Stimulated activated naive CD8-positive, alpha-beta T cell treated with anti-CD3 and anti-CD28 coated beads, Interleukin-15, amount 100 ng/mL, for 72 hours (primary cell): Measurements from ENCODE around the gene ENOX1.
A peak's percentile ranks its signal among the peaks of the same experiment; 100 is the strongest.

ENCODE experiments used
- ATAC-seq: fragments of 150-1000 bp; cut with Tn5 transposase; 2 replicates; pipeline ENCODE4 v1.10.0; 2021; ENCODE audit warnings: mild to moderate bottlenecking, moderate library complexity
- DNase-seq, 2 donors: peaks; one replicate each; pipeline ENCODE4 v3.0.0; 2021 to 2022
- H3K27ac Mint-ChIP-seq, 2 donors: one replicate each; pipeline ENCODE4 v1.8.0; 2022; ENCODE audit warnings: mild to moderate bottlenecking in 2 of 2, mixed read lengths in 2 of 2, moderate library complexity in 2 of 2
- H3K27me3 Mint-ChIP-seq: one replicate; pipeline ENCODE4 v1.8.0; 2022; ENCODE audit warnings: mixed read lengths
- H3K4me1 Mint-ChIP-seq: one replicate; pipeline ENCODE4 v1.8.0; 2022; ENCODE audit warnings: mild to moderate bottlenecking, mixed read lengths
- H3K4me3 Mint-ChIP-seq, 2 donors: one replicate each; pipeline ENCODE4 v1.8.0; 2022; ENCODE audit warnings: mild to moderate bottlenecking in 2 of 2, mixed read lengths in 2 of 2, moderate library complexity in 1 of 2
- H3K9me3 Mint-ChIP-seq, 2 donors: one replicate each; pipeline ENCODE4 v1.8.0; 2022; ENCODE audit warnings: mixed read lengths in 2 of 2

ENOX1 gene

DNA sequence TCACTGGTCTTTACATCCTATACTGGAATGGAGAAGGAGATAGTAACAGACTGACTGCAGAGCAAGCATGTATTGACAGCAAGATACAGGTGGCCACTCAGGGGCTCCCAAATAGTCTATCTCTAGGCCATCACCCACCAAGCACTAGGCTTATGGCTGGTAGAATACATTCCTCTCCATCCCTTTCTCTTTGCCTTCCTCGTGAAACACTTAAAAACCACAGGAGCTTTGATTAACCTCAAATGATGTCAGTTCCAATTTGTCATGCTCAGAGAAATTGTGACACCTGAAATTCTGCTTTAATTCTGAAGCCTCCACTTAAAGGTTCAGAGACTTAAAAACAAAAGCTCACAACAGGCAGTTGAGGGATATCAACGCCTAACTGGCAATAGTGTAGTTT, 17.2 kb downstream of the ENOX1 start:
- H3K27me3 Mint-ChIP-seq: peaks cover 29% of the 10 kb centered on the region

DNA sequence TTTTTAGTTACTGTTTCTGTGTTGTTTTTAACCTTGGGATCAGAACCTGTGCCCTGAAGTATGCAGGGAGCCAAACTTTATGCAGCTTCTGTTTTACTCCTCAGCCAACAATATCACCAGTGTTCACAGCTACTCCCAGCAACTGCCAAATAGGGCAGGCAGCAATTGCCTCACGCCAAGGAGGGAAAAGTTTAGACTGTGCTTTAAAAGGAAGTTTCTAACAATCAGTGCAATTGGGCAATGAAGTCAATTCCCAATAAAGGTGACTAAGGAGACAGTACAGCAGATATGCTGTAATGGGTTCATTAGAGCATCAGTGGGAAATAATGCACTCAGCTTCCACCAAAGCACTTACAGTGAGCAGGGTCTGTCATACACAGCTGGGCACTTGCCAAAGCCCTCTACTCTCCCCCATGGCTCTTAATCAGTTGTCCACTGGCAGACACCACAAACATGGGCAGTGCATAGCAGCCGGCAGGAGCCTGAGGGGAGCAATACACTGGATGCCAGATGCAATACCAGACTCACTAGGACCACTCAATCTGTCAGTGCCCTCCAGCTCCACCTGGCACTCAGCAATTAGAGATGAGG, 19.3 kb downstream of the ENOX1 start:
- H3K9me3 Mint-ChIP-seq: no peaks in the 10 kb centered on the region
- no peaks in the 10 kb centered on the region for H3K4me1 Mint-ChIP-seq
- peaks cover 12% of the 10 kb centered on the region for H3K27me3 Mint-ChIP-seq
- DNase-seq: no peak
- no peak overlapping the region for H3K27ac Mint-ChIP-seq
- no peak overlapping the region for H3K4me3 Mint-ChIP-seq
- ATAC-seq: no peak

More for the DNA sequence above, 17.2 kb downstream of the ENOX1 start:
- no peak overlapping the region for H3K27ac Mint-ChIP-seq
- ATAC-seq (no peak), DNase-seq (no peak)
- no peaks in the 10 kb centered on the region for H3K9me3 Mint-ChIP-seq
- no peak overlapping the region for H3K4me3 Mint-ChIP-seq
- H3K4me1 Mint-ChIP-seq: no peaks in the 10 kb centered on the region

DNA sequence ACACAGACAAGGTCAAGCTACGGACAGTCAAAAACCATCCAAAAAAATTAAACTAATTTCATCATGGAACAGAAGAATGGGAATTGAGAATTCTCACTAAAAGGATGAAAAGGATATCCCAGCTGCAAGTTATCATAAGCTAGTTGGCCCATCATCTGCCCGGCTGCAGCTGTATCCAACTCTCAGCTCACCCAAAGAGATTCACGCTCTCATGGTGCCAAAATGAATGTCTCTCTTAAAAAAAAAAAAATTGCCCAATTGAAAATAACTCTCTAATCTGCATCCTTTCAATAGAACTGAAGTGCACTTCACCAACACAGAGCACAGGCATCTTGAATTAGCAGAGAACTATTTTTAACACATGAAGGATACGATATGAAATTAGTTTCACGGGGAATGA, 20.0 kb downstream of the ENOX1 start:
- Mint-ChIP-seq H3K27ac (no peak overlapping the region), H3K4me3 (no peak overlapping the region), H3K4me1 (no peaks in the 10 kb centered on the region), H3K27me3 (peaks cover 12% of the 10 kb centered on the region), H3K9me3 (no peaks in the 10 kb centered on the region)
- no peak for ATAC-seq
- no peak for DNase-seq

- ATAC-seq: no peak
- H3K27ac Mint-ChIP-seq: no peak overlapping the region
- no peaks in the 10 kb centered on the region for H3K4me1 Mint-ChIP-seq
These were observed 22.4 kb downstream of the ENOX1 start for GRCh38 chr13:43764349-43764748.

GRCh38 chr13:43763143-43763759, 23.5 kb downstream of the ENOX1 start:
- DNase-seq: no peak
- ATAC-seq: no peak
- Mint-ChIP-seq H3K9me3 (no peaks in the 10 kb centered on the region), H3K27me3 (peaks cover 22% of the 10 kb centered on the region), H3K27ac (peak overlapping the region in 1 of 2 donors; percentile 10), H3K4me1 (no peaks in the 10 kb centered on the region), H3K4me3 (no peak overlapping the region)

More at GRCh38 chr13:43764349-43764748, 22.4 kb downstream of the ENOX1 start:
- peaks cover 22% of the 10 kb centered on the region for H3K27me3 Mint-ChIP-seq
- no peak overlapping the region for H3K4me3 Mint-ChIP-seq
- H3K9me3 Mint-ChIP-seq: no peaks in the 10 kb centered on the region
- DNase-seq: no peak

GRCh38 chr13:43761616-43762315, 25.0 kb downstream of the ENOX1 start:
- Mint-ChIP-seq H3K27me3 (peaks cover 17% of the 10 kb centered on the region), H3K4me1 (no peaks in the 10 kb centered on the region), H3K27ac (no peak overlapping the region), H3K9me3 (no peaks in the 10 kb centered on the region), H3K4me3 (no peak overlapping the region)
- DNase-seq (no peak), ATAC-seq (no peak)

- H3K27ac Mint-ChIP-seq: no peak overlapping the region
- no peak for DNase-seq
- no peak for ATAC-seq
- H3K4me1 Mint-ChIP-seq: no peaks in the 10 kb centered on the region
- no peak overlapping the region for H3K4me3 Mint-ChIP-seq
- H3K9me3 Mint-ChIP-seq: no peaks in the 10 kb centered on the region
- peaks cover 13% of the 10 kb centered on the region for H3K27me3 Mint-ChIP-seq
These were observed 26.5 kb downstream of the ENOX1 start for GRCh38 chr13:43760257-43760656.

- H3K4me1 Mint-ChIP-seq: no peaks in the 10 kb centered on the region
- ATAC-seq: no peak
- H3K27me3 Mint-ChIP-seq: peaks cover 17% of the 10 kb centered on the region
- no peak overlapping the region for H3K4me3 Mint-ChIP-seq
- H3K27ac Mint-ChIP-seq: no peak overlapping the region
- DNase-seq: no peak
- no peaks in the 10 kb centered on the region for H3K9me3 Mint-ChIP-seq
These were observed 27.9 kb downstream of the ENOX1 start for GRCh38 chr13:43758834-43759233.

GRCh38 chr13:43757266-43757665, 29.5 kb downstream of the ENOX1 start:
- no peak overlapping the region for H3K27ac Mint-ChIP-seq
- no peaks in the 10 kb centered on the region for H3K9me3 Mint-ChIP-seq
- peaks cover 17% of the 10 kb centered on the region for H3K27me3 Mint-ChIP-seq
- DNase-seq (no peak), ATAC-seq (peak; percentile 40)
- no peak overlapping the region for H3K4me3 Mint-ChIP-seq
- H3K4me1 Mint-ChIP-seq: no peaks in the 10 kb centered on the region

- H3K9me3 Mint-ChIP-seq: no peaks in the 10 kb centered on the region
- H3K4me1 Mint-ChIP-seq: no peaks in the 10 kb centered on the region
- no peak for ATAC-seq
- H3K4me3 Mint-ChIP-seq: no peak overlapping the region
- no peak overlapping the region for H3K27ac Mint-ChIP-seq
- no peak for DNase-seq
- H3K27me3 Mint-ChIP-seq: peaks cover 17% of the 10 kb centered on the region
These were observed 30.9 kb downstream of the ENOX1 start for GRCh38 chr13:43755844-43756243.

- Mint-ChIP-seq H3K4me3 (no peak overlapping the region), H3K27me3 (peaks cover 8% of the 10 kb centered on the region), H3K27ac (no peak overlapping the region), H3K4me1 (no peaks in the 10 kb centered on the region), H3K9me3 (no peaks in the 10 kb centered on the region)
- no peak for ATAC-seq
- no peak for DNase-seq
These were observed 35.1 kb downstream of the ENOX1 start for GRCh38 chr13:43751624-43752023.

- no peaks in the 10 kb centered on the region for H3K9me3 Mint-ChIP-seq
These were observed 37.3 kb downstream of the ENOX1 start for GRCh38 chr13:43749503-43749902.

DNA sequence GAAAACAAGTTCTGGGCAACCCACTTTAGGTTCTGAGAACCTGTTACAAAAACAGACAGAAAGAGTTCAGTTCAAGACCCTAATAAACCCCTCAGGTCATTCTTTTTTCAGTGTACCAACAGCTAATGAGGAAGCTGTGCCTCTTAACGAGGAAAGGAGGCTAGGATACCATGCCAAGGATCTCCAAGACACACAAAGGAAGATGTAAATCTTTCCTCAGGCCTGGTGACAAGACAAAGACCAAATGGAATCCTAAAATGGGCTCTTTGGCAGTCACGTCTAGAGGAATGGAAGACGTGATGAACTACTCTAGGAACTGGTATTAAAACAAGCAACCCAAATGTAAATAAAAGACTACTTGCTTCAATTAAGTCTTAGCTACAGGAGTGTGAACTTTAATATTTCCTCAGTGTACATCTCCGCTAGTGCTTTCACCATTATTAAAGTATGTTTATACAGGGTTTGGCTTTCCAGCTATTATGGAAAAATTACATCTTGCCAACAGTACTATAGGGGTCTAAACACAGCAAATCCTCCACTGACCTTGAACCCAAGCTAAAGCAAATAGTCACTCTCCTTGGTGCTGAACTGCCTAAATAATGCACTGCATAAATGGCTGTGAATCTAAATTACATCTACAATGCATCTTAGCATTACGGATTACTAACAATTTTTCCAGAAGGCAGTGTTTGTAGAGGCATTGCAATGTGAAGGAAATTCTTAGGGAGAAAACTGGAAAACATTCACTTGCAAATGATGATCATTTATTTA, 42.3 kb downstream of the ENOX1 start:
- H3K4me1 Mint-ChIP-seq: no peaks in the 10 kb centered on the region
- peaks cover 13% of the 10 kb centered on the region for H3K27me3 Mint-ChIP-seq
- ATAC-seq (no peak), DNase-seq (no peak)
- no peaks in the 10 kb centered on the region for H3K9me3 Mint-ChIP-seq
- no peak overlapping the region for H3K4me3 Mint-ChIP-seq
- no peak overlapping the region for H3K27ac Mint-ChIP-seq

More at GRCh38 chr13:43749503-43749902, 37.3 kb downstream of the ENOX1 start:
- Mint-ChIP-seq H3K27me3 (peaks cover 6% of the 10 kb centered on the region), H3K4me1 (no peaks in the 10 kb centered on the region), H3K27ac (peak overlapping the region in 1 of 2 donors; percentile 48), H3K4me3 (no peak overlapping the region)
- ATAC-seq (no peak), DNase-seq (no peak)

DNA sequence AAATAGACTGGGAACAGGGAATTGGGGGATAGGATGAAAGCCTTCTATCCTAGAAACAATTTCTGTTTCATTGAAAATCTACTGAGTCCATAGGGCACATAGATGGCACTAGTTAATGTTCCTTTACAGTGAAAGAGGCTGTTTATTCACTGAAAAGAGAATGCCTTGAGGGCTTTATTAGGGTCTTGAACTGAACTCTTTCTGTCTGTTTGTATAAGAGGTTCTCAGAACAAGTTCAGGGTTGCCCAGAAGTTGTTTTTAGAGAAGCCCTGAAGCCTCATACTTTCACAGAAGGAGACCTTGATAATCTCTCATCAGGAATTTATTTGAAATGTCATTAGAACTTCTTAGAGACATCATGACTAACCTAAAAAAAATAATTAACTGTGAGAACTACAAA, 43.9 kb downstream of the ENOX1 start:
- Mint-ChIP-seq H3K9me3 (no peaks in the 10 kb centered on the region), H3K4me3 (no peak overlapping the region), H3K27ac (no peak overlapping the region), H3K27me3 (peaks cover 13% of the 10 kb centered on the region), H3K4me1 (no peaks in the 10 kb centered on the region)
- no peak for ATAC-seq
- DNase-seq: no peak

GRCh38 chr13:43737392-43737923, 49.3 kb downstream of the ENOX1 start:
- Mint-ChIP-seq H3K4me1 (no peaks in the 10 kb centered on the region), H3K4me3 (no peak overlapping the region), H3K27me3 (no peaks in the 10 kb centered on the region), H3K27ac (no peak overlapping the region), H3K9me3 (no peaks in the 10 kb centered on the region)
- ATAC-seq (no peak), DNase-seq (no peak)
